Measurements from ENCODE around the gene GNB1L. TPM values are rescaled to one million over a fixed set of nuclear protein-coding genes. Genes with fewer than 3 reads are reported as not detected.

Gene GNB1L
- total and polyA plus RNA-seq, 2 of the 13 experiments (the other 11 are each of a cell fraction or from before 2014, with no cell fraction given): 2.5 to 7.4 TPM

DNA sequence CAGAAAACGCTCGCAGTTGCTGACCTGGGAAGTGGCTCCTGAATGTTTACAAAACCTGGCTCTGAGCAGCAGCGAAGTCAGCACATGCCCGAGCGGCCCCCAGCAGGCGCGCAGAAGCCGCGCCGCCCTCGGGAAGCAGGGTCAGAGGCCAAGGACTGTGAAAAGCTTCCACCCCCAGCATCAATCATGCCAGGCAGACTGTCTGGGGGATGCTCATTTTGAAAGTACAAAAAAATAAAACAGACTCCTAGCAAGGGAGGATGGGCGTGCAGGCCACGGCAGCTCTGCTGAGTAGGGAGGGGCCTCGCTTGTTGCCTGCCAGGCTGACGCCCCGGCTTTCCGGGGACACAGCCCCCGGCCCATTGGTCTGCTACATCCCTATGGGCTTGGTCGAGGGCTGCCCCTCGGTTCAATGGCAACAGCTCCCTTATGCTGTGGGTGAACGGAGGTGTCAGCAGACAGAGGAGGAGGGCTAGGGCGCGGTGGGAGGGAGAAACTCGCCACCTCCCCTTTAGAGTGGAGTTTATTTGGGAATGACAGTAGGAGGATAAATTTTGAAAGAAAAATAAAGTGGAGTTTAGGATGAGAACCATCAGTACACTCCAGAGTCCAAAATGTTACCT, 37.7 kb upstream of the GNB1L start (continued):
- no peak for TF ChIP-seq SIN3B (IDR thresholded peaks at IDR 0.05; ENCODE audit: low read length)
- no peak; the same call in 1 of the 2 replicates for TF ChIP-seq SMAD1 (CRISPR knock-in tag; IDR thresholded peaks at IDR 0.05; ENCODE audit: borderline replicate concordance, low read depth)
- TF ChIP-seq BORCS8-MEF2B (CRISPR knock-in tag; IDR thresholded peaks at IDR 0.05): peak; percentile 98
- TF ChIP-seq ZC3H13 (CRISPR knock-in tag; IDR thresholded peaks at IDR 0.05): peak; percentile 91
- TF ChIP-seq ZFP62 (CRISPR knock-in tag; IDR thresholded peaks at IDR 0.05): no peak
- no peak for TF ChIP-seq ZNF432 (CRISPR knock-in tag; IDR thresholded peaks at IDR 0.05; ENCODE audit: borderline replicate concordance)
- TF ChIP-seq ZNF331 (CRISPR knock-in tag; IDR thresholded peaks at IDR 0.05): peak; percentile 93
- 0 out of 2 replicates have a peak, but pooled peaks have one; percentile 63 for TF ChIP-seq GPN1 (CRISPR knock-in tag; IDR thresholded peaks at IDR 0.05; ENCODE audit: borderline replicate concordance)
- no peak for TF ChIP-seq FOXM1 (CRISPR knock-in tag; IDR thresholded peaks at IDR 0.05)
- TF ChIP-seq ZNF687 (CRISPR knock-in tag; IDR thresholded peaks at IDR 0.05): peak; percentile 100
- peak; percentile 64; the same call in 1 of the 2 replicates for TF ChIP-seq SKIL (CRISPR knock-in tag; IDR thresholded peaks at IDR 0.05; ENCODE audit: borderline replicate concordance)
- TF ChIP-seq, protein P1, sequence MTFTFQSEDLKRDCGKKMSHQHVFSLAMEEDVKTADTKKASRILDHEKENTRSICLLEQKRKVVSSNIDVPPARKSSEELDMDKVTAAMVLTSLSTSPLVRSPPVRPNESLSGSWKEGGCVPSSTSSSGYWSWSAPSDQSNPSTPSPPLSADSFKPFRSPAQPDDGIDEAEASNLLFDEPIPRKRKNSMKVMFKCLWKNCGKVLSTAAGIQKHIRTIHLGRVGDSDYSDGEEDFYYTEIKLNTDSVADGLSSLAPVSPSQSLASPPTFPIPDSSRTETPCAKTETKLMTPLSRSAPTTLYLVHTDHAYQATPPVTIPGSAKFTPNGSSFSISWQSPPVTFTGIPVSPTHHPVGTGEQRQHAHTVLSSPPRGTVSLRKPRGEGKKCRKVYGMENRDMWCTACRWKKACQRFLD (CRISPR knock-in tag; IDR thresholded peaks at IDR 0.05; ENCODE audit: borderline replicate concordance): peak; percentile 92; the same call in 1 of the 2 replicates
- peak; percentile 84; the same call in 1 of the 2 replicates for TF ChIP-seq ZNF17 (CRISPR knock-in tag; IDR thresholded peaks at IDR 0.05)
- peak; percentile 94; the same call in 1 of the 2 replicates for TF ChIP-seq ZNF367 (CRISPR knock-in tag; IDR thresholded peaks at IDR 0.05; ENCODE audit: borderline replicate concordance)
- peak; percentile 80 for TF ChIP-seq ZNF263 (CRISPR knock-in tag; IDR thresholded peaks at IDR 0.05)
- TF ChIP-seq SCMH1 (CRISPR knock-in tag; IDR thresholded peaks at IDR 0.05; ENCODE audit: borderline replicate concordance): no peak
- TF ChIP-seq ZNF614 (CRISPR knock-in tag; IDR thresholded peaks at IDR 0.05; ENCODE audit: borderline replicate concordance): peak; percentile 95
- TF ChIP-seq ZNF547 (CRISPR knock-in tag; IDR thresholded peaks at IDR 0.05): peak; percentile 98
- peak; percentile 99 for TF ChIP-seq ZNF781 (CRISPR knock-in tag; IDR thresholded peaks at IDR 0.05; ENCODE audit: borderline replicate concordance, not compliant biosample characterization)
- peak; percentile 97; the same call in 1 of the 2 replicates for TF ChIP-seq ZNF788 (CRISPR knock-in tag; IDR thresholded peaks at IDR 0.05; ENCODE audit: borderline replicate concordance)
- peak; percentile 66; the same call in 1 of the 2 replicates for TF ChIP-seq NFE2L1 (CRISPR knock-in tag; IDR thresholded peaks at IDR 0.05; ENCODE audit: borderline replicate concordance)
- TF ChIP-seq HMG20B (CRISPR knock-in tag; conservative IDR thresholded peaks at IDR 0.05): peak; percentile 86
- peak; percentile 89 for TF ChIP-seq TGIF2 (CRISPR knock-in tag; IDR thresholded peaks at IDR 0.05)

All from HepG2 (cell line).